ENCODE data around the gene CALR.
"Not testable (repeated sequence)": the region's sequence is repeated elsewhere in the genome, so short reads cannot be mapped to it uniquely, and the experiment has no call there.

CALR gene

GRCh38 chr19:12937927-12938778 is at the start of gene CALR:
Gene CALR, plus strand, starts transcription at chr19:12938609. Its CDS starts 71 bp downstream, at chr19:12938680.
- peak; percentile 97 for FAIRE-seq

GRCh38 chr19:12890299-12890786 is 48.1 kb upstream of the CALR start:
- FAIRE-seq: not testable (repeated sequence)

- peak; percentile 99 for FAIRE-seq
These were observed 47.4 kb upstream of the CALR start, which contains the start of gene GCDH for GRCh38 chr19:12890787-12891552. Gene GCDH, plus strand, starts transcription at chr19:12891160. Its CDS starts 145 bp downstream, at chr19:12891305.

GRCh38 chr19:12891553-12892021 is 46.8 kb upstream of the CALR start:
- FAIRE-seq: no peak

GRCh38 chr19:12893582-12893981 is 44.8 kb upstream of the CALR start:
- FAIRE-seq: no peak

GRCh38 chr19:12896460-12896859 is 41.9 kb upstream of the CALR start:
- FAIRE-seq: no peak

- FAIRE-seq: no peak
These were observed 38.4 kb upstream of the CALR start for GRCh38 chr19:12899891-12900518.

- FAIRE-seq: no peak
These were observed 31.2 kb upstream of the CALR start for GRCh38 chr19:12907166-12907565.

- no peak for FAIRE-seq
These were observed 25.8 kb upstream of the CALR start for GRCh38 chr19:12912571-12912970.

GRCh38 chr19:12913011-12913561 is 25.3 kb upstream of the CALR start:
- no peak for FAIRE-seq

GRCh38 chr19:12913851-12914690 is 24.3 kb upstream of the CALR start:
- no peak for FAIRE-seq

GRCh38 chr19:12915860-12916259 is 22.5 kb upstream of the CALR start:
- FAIRE-seq: not testable (repeated sequence)

GRCh38 chr19:12918253-12918652 is 20.2 kb upstream of the CALR start:
- no peak for FAIRE-seq

- no peak for FAIRE-seq
These were observed 17.4 kb upstream of the CALR start for GRCh38 chr19:12921047-12921446.

GRCh38 chr19:12922959-12923358 is 15.4 kb upstream of the CALR start:
- FAIRE-seq: no peak

- FAIRE-seq: no peak
These were observed 13.6 kb upstream of the CALR start for GRCh38 chr19:12924621-12925310.

GRCh38 chr19:12930002-12930645 is 8.3 kb upstream of the CALR start:
- FAIRE-seq: no peak

- no peak for FAIRE-seq
These were observed 5.8 kb upstream of the CALR start for GRCh38 chr19:12932392-12933286.
